Measurements from ENCODE around the gene RCC2. TPM values are rescaled to one million over a fixed set of nuclear protein-coding genes. Genes with fewer than 3 reads are reported as not detected.

Gene RCC2
- total RNA-seq, 1 donor from 2014 or later: 180 TPM

GRCh38 chr1:17427696-17428660 lies 11.5 kb downstream of the RCC2 start:
- Mint-ChIP-seq H3K4me1 (ENCODE audit: unreplicated experiment) (peaks cover 12% of the 10 kb centered on the region), H3K4me3 (ENCODE audit: unreplicated experiment) (peak overlapping the region; percentile 63), H3K36me3 (ENCODE audit: low read depth, unreplicated experiment) (peaks cover 36% of the 10 kb centered on the region), H3K9me3 (ENCODE audit: unreplicated experiment) (no peaks in the 10 kb centered on the region), H3K27me3 (ENCODE audit: unreplicated experiment) (peaks cover 2% of the 10 kb centered on the region), H3K27ac (ENCODE audit: unreplicated experiment) (peak overlapping the region; percentile 52)
- DNase-seq (ENCODE audit: low spot score): no peak
- no peak for TF ChIP-seq CTCF (IDR thresholded peaks at IDR 0.05; ENCODE audit: unreplicated experiment)

GRCh38 chr1:17425806-17426600 lies 13.5 kb downstream of the RCC2 start:
- H3K4me1 Mint-ChIP-seq (ENCODE audit: unreplicated experiment): peaks cover 6% of the 10 kb centered on the region
- H3K36me3 Mint-ChIP-seq (ENCODE audit: low read depth, unreplicated experiment): peaks cover 43% of the 10 kb centered on the region
- TF ChIP-seq CTCF (IDR thresholded peaks at IDR 0.05; ENCODE audit: unreplicated experiment): no peak
- H3K27ac Mint-ChIP-seq (ENCODE audit: unreplicated experiment): no peak overlapping the region
- no peaks in the 10 kb centered on the region for H3K9me3 Mint-ChIP-seq (ENCODE audit: unreplicated experiment)
- H3K27me3 Mint-ChIP-seq (ENCODE audit: unreplicated experiment): peaks cover 2% of the 10 kb centered on the region
- H3K4me3 Mint-ChIP-seq (ENCODE audit: unreplicated experiment): peak overlapping the region; percentile 65
- no peak for DNase-seq (ENCODE audit: low spot score)

GRCh38 chr1:17423781-17424245 lies 15.7 kb downstream of the RCC2 start:
- Mint-ChIP-seq H3K36me3 (ENCODE audit: low read depth, unreplicated experiment) (peaks cover 56% of the 10 kb centered on the region), H3K4me3 (ENCODE audit: unreplicated experiment) (no peak overlapping the region), H3K27me3 (ENCODE audit: unreplicated experiment) (peaks cover 3% of the 10 kb centered on the region), H3K27ac (ENCODE audit: unreplicated experiment) (no peak overlapping the region), H3K4me1 (ENCODE audit: unreplicated experiment) (peaks cover 6% of the 10 kb centered on the region), H3K9me3 (ENCODE audit: unreplicated experiment) (no peaks in the 10 kb centered on the region)
- DNase-seq (ENCODE audit: low spot score): no peak
- TF ChIP-seq CTCF (IDR thresholded peaks at IDR 0.05; ENCODE audit: unreplicated experiment): no peak

DNA sequence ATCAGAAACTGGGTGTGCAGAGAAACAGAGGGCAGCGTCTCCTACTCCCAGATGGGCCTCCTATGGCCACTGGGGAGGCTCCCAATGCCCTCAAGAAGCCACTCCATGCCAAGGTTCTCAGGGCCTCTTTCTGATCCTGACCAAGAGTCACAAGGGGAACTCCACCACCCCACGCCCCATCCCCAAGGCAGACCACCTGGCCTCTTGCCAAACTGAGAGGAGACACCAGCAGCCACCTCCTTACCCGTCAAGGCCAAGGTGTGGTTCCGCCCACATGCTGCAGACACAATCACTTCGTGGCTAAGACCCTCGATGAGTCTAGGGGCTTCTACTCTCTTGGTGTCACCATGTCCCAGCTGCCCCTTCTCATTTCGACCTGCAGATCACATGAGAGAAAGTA lies 17.0 kb downstream of the RCC2 start:
- no peak overlapping the region for H3K27ac Mint-ChIP-seq (ENCODE audit: unreplicated experiment)
- DNase-seq (ENCODE audit: low spot score): no peak

More for the DNA sequence above, 17.0 kb downstream of the RCC2 start:
- Mint-ChIP-seq H3K4me1 (ENCODE audit: unreplicated experiment) (peaks cover 4% of the 10 kb centered on the region), H3K4me3 (ENCODE audit: unreplicated experiment) (no peak overlapping the region), H3K27me3 (ENCODE audit: unreplicated experiment) (peaks cover 3% of the 10 kb centered on the region), H3K36me3 (ENCODE audit: low read depth, unreplicated experiment) (peaks cover 64% of the 10 kb centered on the region), H3K9me3 (ENCODE audit: unreplicated experiment) (no peaks in the 10 kb centered on the region)
- TF ChIP-seq CTCF (IDR thresholded peaks at IDR 0.05; ENCODE audit: unreplicated experiment): no peak

Measured in endothelial cell (in vitro differentiated cells).